Measurements from ENCODE around the gene ATG9A. TPM values are rescaled to one million over a fixed set of nuclear protein-coding genes. Genes with fewer than 3 reads are reported as not detected.
A peak's percentile ranks its signal among the peaks of the same experiment; 100 is the strongest.

ATG9A gene
- total RNA-seq, 1 experiment from 2014 or later: 46.4 TPM

DNA sequence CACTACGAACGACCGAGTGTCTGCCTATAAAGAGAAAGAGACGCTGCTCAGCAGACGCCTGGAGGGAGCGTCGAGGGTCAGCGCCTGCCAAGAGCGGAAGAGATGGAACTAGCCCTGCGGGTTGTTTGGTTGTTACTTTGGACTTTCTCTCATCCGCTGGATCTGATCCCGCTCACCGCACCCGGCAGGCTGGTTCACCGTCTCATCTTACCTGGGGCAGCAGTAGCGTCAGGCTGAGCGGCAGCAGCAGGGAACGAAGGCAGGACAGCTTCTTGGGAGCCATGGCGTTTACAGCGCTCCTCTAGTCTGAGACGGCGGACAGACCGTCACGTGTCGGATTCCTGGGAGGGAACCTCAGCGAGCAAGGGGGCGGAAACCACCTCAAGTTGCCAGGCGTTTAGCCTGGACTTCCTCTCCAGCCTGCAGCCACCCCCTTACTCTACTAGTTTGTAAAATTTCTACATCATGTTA lies 13.9 kb upstream of the ATG9A start:
- no peak overlapping the region for H3K56ac ChIP-seq (ENCODE audit: insufficient read length, low read depth, low read length)
- no peak overlapping the region for H3K14ac ChIP-seq (ENCODE audit: insufficient read depth, low read length)
- H4K8ac ChIP-seq (replicated peaks; ENCODE audit: insufficient read length, low read depth, low read length): no peak overlapping the region
- no peak for DNase-seq
- peak overlapping the region in 1 of 2 experiments; percentile 54; a peak in 2 of 5 replicates for H3K4me3 Mint-ChIP-seq
- no peaks in the 10 kb centered on the region for H3K9me3 ChIP-seq (ENCODE audit: control insufficient read depth, low read depth, low read length)
- H3K79me1 ChIP-seq (ENCODE audit: insufficient read depth, low read depth, low read length, poor library complexity, severe bottlenecking): no peaks in the 10 kb centered on the region
- WGBS (ENCODE audit: extremely low coverage, insufficient read length, low lambda C conversion rate): no CpG with 5 or more reads among the region's 28 CpGs
- H2BK5ac ChIP-seq (ENCODE audit: insufficient read length, low read length): no peak overlapping the region
- no peaks in the 10 kb centered on the region for H3K79me2 ChIP-seq (ENCODE audit: insufficient read depth, low read length)
- no peak overlapping the region for H3K4ac ChIP-seq (ENCODE audit: low read depth, low read length)
- H3K27ac ChIP-seq (ENCODE audit: insufficient read length, low read depth, low read length): no peak overlapping the region
- no peak overlapping the region for H4K91ac ChIP-seq (ENCODE audit: insufficient read length, low read depth, low read length)
- H3K27me3 ChIP-seq (ENCODE audit: insufficient read depth, low read length): no peaks in the 10 kb centered on the region
- H3K23me2 ChIP-seq (ENCODE audit: insufficient read length, low read depth, low read length, poor library complexity, severe bottlenecking): no peaks in the 10 kb centered on the region
- no peak overlapping the region for H2AK5ac ChIP-seq (ENCODE audit: insufficient read length, low read length)
- H3K4me1 Mint-ChIP-seq: peaks cover 9 to 11% of the 10 kb centered on the region in 2 experiments
- no peak overlapping the region for H2BK12ac ChIP-seq (ENCODE audit: insufficient read length, low read depth, low read length)
- no peak overlapping the region for H2BK120ac ChIP-seq (ENCODE audit: low read depth, low read length, poor library complexity, severe bottlenecking)
- H3K9ac ChIP-seq (ENCODE audit: extremely low read depth, insufficient read length, low read length): no peak overlapping the region
- peaks cover 0 to 8% (median 4%) of the 10 kb centered on the region in 3 experiments; a peak in 5 of 7 replicates for H3K36me3 Mint-ChIP-seq (ENCODE audit: insufficient read depth in 1 of 3, low read depth in 3 of 3)
- no peaks in the 10 kb centered on the region for H3K27me3 Mint-ChIP-seq (ENCODE audit: low read depth)
- TF ChIP-seq, protein P1, sequence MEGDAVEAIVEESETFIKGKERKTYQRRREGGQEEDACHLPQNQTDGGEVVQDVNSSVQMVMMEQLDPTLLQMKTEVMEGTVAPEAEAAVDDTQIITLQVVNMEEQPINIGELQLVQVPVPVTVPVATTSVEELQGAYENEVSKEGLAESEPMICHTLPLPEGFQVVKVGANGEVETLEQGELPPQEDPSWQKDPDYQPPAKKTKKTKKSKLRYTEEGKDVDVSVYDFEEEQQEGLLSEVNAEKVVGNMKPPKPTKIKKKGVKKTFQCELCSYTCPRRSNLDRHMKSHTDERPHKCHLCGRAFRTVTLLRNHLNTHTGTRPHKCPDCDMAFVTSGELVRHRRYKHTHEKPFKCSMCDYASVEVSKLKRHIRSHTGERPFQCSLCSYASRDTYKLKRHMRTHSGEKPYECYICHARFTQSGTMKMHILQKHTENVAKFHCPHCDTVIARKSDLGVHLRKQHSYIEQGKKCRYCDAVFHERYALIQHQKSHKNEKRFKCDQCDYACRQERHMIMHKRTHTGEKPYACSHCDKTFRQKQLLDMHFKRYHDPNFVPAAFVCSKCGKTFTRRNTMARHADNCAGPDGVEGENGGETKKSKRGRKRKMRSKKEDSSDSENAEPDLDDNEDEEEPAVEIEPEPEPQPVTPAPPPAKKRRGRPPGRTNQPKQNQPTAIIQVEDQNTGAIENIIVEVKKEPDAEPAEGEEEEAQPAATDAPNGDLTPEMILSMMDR (conservative IDR thresholded peaks at IDR 0.05): no peak
- no peak overlapping the region for H3K23ac ChIP-seq (ENCODE audit: insufficient read length, low read depth, low read length)
- H3K27ac Mint-ChIP-seq: peak overlapping the region in 1 of 3 experiments; percentile 41; a peak in 1 of 7 replicates
- H3K18ac ChIP-seq (ENCODE audit: insufficient read length, low read depth, low read length): no peak overlapping the region
- no peaks in the 10 kb centered on the region for H3K9me3 Mint-ChIP-seq
- H4K5ac ChIP-seq (ENCODE audit: insufficient read length, low read depth, low read length): no peak overlapping the region
- no peak overlapping the region for H3K4me2 ChIP-seq (ENCODE audit: insufficient read depth, insufficient read length, low read length)
- H2BK15ac ChIP-seq (ENCODE audit: low read depth, low read length): no peak overlapping the region
- H2AFZ ChIP-seq (ENCODE audit: low read length): no peak overlapping the region
- no peaks in the 10 kb centered on the region for H4K20me1 ChIP-seq (ENCODE audit: control insufficient read depth, insufficient read depth, insufficient read length)
- no peak overlapping the region for H2BK20ac ChIP-seq (ENCODE audit: low read depth, low read length, poor library complexity, severe bottlenecking)
- H3K4me1 ChIP-seq (ENCODE audit: insufficient read depth, low read length): peaks cover 2% of the 10 kb centered on the region; the same call in 1 of the 2 replicates
- no peak overlapping the region for H3T11ph ChIP-seq (ENCODE audit: low read length)

Data from H9 (cell line).